T-helper 1 cell (primary cell): ENCODE results near the gene ZNF438.
A peak's percentile ranks its signal among the peaks of the same experiment; 100 is the strongest.
"Not testable (repeated sequence)": the region's sequence is repeated elsewhere in the genome, so short reads cannot be mapped to it uniquely, and the experiment has no call there.

ENCODE experiments used
- DNase-seq, 5 donors: peaks; one replicate each; pipeline ENCODE4 v3.0.0-alpha.2; 2012 to 2020
- total RNA-seq, 4 donors: gene quantifications; one replicate each; lab custom pipeline; 2026; lab: John Stamatoyannopoulos, UW

ZNF438 gene, protein sequence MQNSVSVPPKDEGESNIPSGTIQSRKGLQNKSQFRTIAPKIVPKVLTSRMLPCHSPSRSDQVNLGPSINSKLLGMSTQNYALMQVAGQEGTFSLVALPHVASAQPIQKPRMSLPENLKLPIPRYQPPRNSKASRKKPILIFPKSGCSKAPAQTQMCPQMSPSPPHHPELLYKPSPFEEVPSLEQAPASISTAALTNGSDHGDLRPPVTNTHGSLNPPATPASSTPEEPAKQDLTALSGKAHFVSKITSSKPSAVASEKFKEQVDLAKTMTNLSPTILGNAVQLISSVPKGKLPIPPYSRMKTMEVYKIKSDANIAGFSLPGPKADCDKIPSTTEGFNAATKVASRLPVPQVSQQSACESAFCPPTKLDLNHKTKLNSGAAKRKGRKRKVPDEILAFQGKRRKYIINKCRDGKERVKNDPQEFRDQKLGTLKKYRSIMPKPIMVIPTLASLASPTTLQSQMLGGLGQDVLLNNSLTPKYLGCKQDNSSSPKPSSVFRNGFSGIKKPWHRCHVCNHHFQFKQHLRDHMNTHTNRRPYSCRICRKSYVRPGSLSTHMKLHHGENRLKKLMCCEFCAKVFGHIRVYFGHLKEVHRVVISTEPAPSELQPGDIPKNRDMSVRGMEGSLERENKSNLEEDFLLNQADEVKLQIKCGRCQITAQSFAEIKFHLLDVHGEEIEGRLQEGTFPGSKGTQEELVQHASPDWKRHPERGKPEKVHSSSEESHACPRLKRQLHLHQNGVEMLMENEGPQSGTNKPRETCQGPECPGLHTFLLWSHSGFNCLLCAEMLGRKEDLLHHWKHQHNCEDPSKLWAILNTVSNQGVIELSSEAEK
- 4.0 to 5.6 (median 4.5) reads per million in 4 donors for total RNA-seq

DNA sequence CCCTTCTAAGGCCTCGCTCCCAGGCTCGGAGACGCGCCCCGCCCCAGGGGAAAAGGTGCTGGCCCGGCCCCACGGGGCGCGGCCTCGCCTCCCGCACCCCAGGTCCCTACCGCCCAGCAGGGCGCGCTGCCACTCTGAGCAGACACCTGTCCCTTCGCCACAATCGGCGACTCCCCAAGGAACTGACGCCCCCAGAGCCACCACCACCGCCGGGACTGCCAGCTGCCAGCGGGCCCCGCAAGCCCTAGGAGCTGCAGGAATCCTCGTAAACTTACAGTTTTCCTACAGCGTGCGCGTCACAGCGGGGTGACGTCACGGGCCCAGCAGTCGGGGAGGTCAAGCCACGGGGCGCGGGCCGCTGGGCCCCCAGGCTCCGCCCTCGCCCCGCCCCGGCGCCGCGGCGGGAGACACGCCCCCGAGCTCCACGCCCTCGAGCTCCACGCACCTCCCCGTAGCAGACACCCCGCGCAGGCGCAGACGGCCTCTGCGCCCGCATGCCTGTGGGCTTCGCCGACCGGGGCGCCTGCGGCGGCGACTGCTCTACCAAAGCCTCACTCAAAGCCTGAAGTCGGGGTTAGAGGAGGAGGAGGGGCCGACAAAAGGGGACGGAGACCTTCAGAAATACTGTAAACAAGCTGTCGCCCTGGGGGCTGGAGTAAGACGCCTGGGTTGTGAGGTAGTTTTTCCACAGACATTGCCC is at the start of gene ZNF438:
Gene ZNF438, minus strand, starts transcription at position 308 of the 700 bp plus-strand sequence. CDS start 154,831 bp downstream, outside the sequence.
- peak; percentile 89 to 95 (median 91) for DNase-seq

DNA sequence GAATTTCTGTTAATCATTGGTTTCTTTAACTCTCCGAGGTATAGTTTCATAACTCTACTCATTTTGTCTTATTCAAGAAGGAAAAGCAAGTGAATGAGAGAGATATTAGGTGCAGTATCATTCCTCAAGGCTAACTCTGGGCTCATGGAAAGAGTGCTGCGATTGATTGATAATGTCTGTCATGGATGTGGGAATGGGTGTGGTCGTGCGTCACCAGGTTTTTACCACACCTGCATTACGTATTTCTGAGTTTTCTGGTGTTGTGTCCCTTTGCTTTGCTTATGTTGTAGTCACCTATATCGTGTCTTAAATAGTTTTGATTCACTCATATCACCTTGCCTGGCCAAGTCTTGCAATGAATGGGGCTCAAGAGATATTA is 44.9 kb upstream of the ZNF438 start:
- DNase-seq, result no peak

DNA sequence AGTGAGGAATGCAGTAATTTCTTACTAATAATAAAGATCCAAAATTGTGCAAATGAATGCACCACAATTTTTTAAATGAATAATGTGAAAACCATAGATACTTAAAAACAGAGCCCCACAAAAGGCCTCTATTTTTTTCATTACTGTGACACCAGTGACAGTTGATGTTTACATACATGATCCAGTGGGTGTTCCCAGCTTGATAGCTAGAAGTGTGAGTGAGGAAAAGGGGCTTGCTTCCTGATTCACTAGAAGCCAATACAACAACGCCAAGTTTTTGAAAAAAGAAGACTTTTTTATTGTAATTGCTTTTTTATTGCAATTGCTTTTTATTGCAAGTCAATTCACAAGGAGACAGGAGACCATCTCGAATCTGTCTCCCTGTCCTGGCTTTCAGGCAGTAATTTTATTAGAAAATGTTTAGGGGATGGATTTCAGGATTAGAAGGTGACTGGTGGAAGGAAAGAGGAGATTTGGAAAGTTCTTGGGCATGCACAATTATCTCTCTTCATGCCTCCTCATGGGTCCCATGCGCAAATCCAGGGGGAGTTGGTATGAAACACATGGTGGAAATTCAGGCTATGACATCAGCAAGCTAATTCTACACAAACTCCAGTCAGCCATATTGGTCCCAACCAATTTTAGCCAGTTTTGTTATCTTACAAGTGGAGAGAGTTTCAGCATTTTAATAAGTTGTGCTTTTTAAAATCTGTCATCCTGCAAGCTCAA is 44.4 kb upstream of the ZNF438 start:
- DNase-seq, result no peak

DNA sequence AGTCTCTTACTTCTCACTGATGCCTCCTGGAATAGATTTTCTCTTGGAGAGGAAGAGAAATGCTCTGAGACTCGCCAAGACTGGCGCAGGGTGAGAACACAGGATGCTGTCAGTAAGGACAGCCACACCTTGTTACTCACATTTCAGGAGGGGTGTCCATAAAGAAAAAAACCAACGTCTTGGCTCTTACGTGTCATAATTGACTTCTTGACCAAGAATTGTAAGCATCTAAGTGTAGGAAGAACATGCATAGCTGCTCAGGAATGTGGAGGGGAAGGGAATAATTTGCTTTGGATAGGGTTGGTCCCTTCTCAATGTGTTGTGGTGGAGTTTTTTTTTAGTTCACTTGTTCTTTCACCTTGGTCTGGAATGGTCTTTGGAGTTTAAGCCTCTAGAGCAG is 43.8 kb upstream of the ZNF438 start:
- DNase-seq, result no peak

DNA sequence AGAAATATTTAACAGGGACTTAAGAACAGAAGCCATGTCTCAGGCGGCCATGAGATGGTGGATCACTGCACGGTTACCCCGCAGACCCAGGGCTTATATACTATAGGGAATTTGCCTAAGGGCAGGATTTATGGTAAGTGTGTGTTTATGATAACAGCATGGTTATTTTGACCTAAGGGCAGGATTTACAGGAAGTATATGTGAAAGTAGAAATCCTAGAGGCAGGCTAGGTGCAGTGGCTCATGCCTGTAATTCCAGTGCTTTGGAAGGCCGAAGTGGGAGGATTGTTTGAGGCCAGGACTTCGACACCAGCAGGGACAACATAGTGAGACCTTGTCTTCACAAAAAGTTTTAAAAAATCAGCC is 43.0 kb upstream of the ZNF438 start:
- DNase-seq, result no peak

DNA sequence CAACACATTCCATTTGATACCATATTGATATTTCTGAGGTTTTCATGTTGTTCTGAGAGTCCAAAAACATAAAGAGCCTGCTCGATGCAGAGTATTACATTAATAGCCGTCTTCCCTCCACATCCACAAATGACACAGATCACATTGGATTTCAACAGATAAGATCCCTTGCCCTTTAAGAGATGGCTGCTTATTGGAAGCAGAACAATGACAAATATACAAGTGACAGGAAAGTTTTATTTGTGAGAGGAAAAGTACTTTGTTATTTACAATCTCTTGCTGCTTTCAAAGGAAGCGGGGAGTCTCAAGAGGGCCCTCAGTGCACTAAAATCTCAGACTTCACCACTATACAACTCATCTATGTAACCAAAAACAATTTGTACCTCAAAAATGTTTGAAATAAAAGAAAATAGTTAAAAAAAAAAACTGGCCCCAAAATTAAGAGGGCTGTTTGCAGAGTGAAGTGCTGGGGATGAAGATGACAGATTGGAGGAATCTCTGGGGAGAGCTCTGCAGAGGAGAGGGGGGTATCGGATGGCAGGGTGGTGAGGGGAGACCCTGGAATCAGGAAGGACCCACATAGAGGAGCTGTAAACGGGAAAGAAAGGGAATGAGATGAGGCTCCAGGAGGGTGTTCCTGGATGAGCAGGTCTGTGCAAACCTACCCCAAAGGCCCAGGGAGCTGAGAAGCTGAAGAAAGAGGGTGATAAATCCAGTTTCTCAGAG is 42.5 kb upstream of the ZNF438 start:
- DNase-seq, result no peak

DNA sequence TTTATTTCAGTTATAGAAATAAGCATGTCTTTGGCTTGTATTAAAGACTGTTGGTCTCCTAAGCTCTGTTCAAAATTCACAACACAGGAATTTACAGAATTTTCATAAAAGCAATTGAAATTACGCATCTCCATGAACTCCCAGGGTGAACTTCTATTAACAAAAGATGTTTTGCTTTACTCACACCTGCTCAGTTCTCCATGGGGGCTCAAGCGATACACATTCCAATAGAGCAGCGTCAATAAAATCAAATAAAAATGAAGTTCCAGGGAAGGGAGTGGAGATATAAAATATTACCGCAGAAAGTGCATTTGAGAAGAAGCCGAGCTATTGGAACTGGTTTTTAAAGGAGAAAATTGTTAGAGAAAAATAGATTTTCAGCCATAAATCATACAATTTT is 41.5 kb upstream of the ZNF438 start:
- no peak for DNase-seq

DNA sequence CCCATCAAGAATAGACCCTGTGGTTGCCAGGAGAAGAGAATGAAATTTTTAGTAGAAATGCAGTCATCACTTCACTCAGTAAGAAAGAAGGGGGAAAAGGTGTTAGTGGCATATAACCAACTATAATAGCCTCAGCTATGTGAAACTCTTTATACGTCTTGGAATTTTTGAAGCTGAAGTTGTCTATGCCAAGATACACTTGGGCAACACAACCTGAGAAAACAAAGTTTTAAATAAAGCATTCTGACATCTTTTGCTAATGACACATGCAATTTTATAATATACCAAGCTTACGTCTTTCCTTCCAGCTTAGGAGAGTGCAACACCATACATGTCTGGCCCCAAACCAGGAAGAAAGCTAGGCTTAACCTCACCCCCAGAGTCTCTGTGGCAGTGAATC is 40.8 kb upstream of the ZNF438 start:
- DNase-seq, result no peak

DNA sequence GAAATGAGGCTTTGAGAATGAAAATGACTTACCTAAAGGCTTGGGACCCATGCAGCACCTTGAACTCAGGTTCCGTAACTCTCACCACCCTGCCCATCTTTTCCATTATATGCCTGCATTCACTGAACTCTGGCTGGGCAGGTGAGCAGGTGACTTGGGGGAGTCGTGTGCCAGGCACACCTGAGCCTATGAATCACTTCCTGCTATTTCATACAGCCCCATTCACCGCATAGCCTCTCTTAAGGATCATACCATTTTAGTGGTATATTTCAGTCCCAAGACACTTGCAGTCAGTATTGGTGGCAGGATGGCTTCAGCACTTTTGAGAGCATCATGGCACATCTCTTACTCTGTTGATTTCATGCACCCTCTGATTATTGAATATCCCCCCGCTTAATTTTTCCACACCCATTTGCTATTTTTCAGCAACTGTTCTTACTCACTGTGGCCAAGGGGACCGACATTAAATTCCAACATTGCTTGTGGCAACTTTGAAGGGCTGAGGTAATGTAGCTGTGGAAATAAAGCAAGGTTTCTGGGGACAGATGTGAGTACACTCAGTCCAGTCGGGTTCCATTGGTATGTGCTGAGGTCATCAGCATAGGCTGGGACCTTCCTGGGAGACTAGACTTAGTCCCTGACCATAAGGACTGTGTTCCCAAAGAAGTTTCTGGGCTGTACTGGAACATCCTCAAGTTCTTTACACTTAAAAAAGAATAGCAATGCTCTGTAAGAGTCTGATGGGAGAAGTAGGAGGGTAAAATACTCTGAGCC is 39.8 kb upstream of the ZNF438 start:
- no peak for DNase-seq

DNA sequence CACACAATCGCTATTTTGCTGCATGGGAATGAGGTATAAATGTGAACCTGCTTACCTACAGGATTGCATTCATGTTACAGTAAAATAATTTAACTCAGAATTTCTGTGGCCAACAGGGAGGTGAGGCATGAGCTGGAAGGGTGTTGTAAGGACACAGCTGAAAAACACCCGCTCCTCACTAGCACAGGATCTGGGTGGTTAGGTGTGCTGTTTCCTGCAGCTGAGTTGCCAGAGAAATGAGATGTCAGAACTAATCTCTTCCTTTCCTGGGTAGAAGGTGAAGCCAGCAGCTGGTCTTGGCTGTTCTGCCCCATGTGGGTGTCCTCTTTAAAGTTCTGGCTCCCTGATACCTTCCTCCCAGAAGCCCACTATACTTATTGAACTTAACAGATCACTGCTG is 39.0 kb upstream of the ZNF438 start:
- no peak for DNase-seq

DNA sequence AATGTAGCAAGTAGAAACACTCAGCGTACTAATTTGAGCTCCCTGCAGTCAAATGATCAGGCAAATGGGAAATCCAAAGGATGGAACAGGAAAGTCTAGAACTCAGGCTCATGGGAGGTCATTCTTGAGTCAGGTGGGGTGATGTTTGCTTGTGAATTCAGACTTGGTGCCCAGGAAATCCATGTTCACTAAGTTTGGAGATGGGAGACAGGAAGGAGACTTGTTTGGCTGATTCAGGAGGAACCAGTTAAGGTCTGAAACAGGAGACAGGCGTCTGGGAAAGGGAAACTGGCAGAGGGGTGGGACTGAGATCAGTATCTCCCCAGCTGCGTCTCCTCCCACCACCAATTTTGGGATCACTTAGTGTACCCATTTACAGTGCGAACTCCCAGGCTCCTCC is 38.4 kb upstream of the ZNF438 start:
- no peak for DNase-seq

DNA sequence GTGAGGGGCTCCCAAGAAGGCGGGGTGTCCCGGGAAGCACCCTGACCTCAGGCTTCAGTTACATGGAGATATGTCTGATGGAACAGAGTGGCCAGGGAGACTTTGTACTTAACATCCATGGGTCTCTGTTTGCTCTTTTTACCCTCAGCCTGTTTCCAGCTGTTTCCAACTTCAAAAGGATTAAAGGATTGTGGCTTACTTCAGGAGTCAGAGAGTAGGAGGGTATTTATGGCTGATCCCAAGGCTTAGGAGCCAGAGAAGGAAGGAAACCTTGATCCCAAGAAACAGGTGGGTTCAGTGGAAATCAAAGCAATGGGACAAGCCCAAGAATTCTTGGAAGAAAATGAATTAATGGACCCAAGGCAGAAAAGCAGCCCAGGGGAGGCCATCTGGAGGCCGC is 37.7 kb upstream of the ZNF438 start:
- no peak for DNase-seq

DNA sequence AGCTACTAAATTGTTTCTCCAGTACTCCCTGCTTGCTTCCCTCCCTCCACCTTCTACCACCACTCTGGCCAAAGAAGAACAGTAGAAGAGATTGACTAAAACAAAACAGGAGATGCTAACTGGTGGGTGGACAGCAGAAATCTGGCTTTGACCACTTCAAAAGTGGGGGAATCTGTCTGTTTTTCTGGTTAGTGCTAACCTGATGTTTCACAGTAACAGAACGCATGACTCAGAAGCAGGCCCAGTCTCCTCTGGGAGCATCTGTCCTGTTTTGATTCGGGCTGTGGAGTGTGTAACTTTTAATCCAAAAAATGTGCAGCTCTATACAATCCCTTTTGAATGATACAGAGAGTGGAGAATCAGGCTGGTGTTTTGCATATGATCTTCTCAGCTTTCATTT is 32.7 kb upstream of the ZNF438 start:
- DNase-seq, result no peak

DNA sequence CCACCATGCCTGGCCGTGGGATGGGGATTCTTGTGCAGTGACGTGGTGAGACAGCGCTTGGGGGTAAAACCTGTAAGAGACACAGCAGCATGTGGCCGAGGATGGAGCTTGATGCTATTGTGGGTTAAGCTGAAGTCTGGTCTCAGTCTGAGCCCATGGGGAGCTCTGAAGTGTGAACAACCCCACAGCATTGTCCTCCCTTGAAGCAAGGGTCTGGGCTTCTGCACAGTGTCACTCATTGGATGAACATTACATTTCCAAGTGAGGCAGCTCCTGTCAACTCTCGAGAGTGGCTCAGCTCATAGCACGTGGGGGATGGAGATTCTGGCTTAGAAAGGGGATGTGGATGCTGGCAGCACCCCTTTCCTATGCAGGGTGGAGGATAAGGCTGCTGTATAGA is 32.2 kb upstream of the ZNF438 start:
- DNase-seq, result no peak

DNA sequence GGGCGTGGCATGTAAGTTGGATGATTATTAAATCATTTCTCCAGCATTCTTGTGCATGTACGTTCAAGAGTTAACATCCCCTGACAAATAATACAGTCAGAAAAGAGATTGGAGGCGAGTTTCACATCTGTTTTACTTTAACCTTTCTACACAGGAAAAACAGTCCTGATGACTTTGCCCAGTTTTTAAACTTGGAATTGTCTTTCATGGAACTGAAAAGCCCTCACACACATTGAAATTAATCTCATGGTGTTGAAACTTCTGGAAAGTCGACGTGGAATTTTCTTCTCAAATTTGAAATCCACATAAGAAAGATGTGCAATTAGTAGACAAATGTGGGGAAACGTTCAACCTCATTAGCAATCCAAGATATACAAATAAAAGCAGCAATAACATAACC is 31.2 kb upstream of the ZNF438 start:
- DNase-seq, result no peak

DNA sequence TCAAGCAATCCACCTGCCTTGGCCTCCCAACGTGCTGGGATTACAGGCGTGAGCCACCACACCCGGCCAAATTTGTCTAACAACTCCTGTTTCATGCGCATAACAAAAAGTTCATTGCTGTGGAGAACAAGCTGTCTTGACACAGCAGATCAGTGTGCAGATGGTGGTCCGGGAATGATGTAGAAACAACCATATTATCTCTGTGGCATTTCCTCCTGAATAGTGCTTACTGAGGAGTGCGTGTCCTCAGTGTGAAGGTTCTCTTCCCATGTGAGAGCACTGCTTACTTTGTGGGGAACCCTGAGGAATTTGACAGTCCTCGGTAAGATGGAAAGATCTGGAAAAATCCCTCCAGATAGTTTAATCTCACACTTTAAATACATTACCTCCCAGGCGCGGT is 30.3 kb upstream of the ZNF438 start:
- no peak for DNase-seq

DNA sequence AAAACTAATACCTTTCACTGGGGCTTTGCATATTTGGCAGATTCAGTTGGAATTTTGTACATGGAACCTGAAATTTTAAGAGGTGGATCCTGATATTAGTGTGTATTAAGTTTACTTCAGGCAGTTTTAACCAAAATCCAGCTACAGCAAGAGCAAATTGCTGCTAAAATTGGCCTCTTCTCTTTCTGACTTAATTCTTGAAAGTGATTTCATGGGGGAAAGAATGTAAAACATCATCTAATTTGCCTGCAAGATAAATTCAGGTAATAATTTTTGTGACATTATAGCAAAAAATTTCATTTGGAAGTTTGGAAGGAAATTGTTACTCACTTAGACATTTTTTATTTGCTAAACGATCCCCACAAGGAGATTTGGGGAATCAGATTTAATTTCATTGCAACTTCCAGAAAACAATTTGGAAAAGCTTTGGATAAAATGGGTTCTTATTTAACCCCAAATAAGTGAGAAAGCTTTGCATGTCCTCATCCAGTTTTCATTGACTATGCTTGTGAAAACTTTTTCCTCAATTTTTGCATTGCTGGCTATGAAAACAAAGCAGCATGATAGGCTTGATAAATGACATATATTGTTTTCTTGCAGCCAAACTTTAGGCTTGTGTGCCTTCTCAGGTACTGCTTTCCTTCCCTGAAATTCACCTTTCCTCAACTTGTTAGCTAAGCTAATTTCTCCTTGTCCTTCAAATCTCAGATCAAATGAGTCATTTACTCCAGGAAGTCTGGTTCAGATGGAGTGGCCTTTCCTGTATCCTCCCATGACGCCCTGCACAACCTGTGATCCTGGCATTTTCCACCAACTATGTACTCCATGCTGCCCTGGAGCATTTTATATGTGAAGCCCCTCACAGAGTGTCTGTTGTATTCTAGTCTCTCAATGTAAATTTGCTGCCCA is 27.4 kb upstream of the ZNF438 start:
- DNase-seq, result no peak

DNA sequence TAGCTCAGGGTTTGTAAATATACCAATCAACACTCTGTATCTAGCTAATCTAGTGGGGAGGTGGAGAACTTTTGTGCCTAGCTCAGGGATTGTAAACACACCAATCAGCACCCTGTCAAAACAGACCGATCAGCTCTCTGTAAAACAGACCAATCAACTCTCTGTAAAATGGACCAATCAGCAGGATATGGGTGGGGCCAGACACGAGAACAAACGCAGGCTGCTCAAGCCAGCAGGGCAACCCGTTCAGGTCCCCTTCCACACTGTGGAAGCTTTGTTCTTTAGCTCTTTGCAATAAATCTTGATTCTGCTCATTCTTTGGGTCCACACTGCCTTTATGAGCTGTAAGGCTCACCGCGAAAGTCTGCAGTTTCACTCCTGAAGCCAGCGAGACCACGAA is 25.0 kb upstream of the ZNF438 start:
- not testable (repeated sequence) for DNase-seq

DNA sequence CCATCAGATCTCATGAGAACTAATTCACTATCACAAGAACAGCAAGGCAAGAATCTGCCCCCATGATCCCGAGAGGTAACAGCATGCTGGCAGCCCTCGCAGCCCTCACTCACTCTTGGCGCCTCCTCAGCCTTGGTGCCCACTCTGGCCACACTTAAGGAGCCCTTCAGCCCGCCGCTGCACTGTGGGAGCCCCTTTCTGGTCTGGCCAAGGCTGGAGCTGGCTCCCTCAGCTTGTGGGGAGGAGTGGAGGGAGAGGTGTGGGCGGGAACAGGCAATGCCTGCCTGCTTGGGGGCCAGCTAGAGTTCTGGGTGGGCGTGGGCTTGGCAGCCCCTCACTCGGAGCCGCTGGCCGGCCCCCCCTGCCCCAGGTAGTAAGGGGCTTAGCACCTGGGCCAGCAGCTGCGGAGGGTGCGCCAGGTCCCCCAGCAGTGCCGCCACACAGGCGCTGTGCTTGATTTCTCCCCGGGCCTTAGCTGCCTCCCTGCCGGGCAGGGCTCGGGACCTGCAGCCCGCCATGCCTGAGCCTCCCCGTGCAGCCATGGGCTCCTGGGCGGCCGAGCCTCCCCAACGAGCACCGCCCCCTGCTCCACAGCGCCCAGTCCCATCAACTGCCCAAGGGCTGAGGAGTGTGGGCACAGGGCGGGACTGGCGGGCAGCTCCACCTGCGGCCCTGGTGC is 24.0 kb upstream of the ZNF438 start:
- DNase-seq, result no peak

DNA sequence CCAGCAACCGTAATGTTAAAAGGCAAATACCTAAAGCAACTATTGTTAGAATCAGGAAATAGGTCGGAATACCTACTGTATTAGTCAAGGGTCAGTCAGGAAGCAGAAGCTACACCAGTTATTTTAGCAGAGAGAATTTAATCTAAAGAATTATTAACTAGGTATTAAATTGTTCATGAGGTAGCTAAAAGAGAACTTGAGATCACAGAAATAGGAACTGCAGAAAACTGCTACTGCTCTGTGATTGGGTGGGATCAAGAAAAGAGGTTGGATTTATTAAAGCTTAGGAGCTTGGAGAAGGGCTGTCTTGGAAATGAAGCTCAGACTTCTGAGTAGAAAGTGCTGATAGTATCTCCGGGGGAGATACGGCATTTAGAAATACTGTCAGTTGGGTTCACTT is 20.0 kb upstream of the ZNF438 start:
- DNase-seq, result no peak
